Mammary epithelial cell (primary cell): ENCODE data around the gene EPN1.

Experiments
- CTCF ChIP-seq, 2 donors: IDR thresholded peaks in 1 of 2; conservative IDR thresholded peaks in 1 of 2; 2 replicates each; pipeline ENCODE4 v1.5.1; 2011 to 2012; ENCODE audit warnings: inconsistent platforms in 2 of 2, low read length in 2 of 2, mild to moderate bottlenecking in 2 of 2, control low read depth in 1 of 2, low read depth in 1 of 2; ENCODE audit not compliant: insufficient read depth in 1 of 2; ENCODE audit errors: extremely low read depth in 1 of 2
- EZH2 ChIP-seq: IDR thresholded peaks from 2 replicates; pipeline ENCODE4 v1.6.1; 2012; ENCODE audit warnings: low read length, inconsistent platforms, borderline replicate concordance

- no peak for TF ChIP-seq CTCF (conservative IDR thresholded peaks at IDR 0.05 in 1 of 2, IDR thresholded peaks at IDR 0.05 in 1 of 2; ENCODE audit: extremely low read depth in 1 of 2, insufficient read depth in 1 of 2, low read depth in 1 of 2, low read length in 2 of 2)
- TF ChIP-seq EZH2, result no peak
Observed at GRCh38 chr19:55660404-55660803, 14.6 kb upstream of the EPN1 start.
